HL-60/S4 treated with phorbol 12-myristate 13-acetate at 8.2 ng/mL for 4 days and 3 days (cell line): Measurements from ENCODE around the gene CHURC1.
"Not testable (repeated sequence)": the region's sequence is repeated elsewhere in the genome, so short reads cannot be mapped to it uniquely, and the experiment has no call there.

Source experiments
- in situ Hi-C: fragments of 300-500 bp; cut with MboI; formaldehyde crosslinking; loops from 2 replicates; pipeline ENCODE4 v1.15.0; 2022; ENCODE audit warnings: low sequenced_read_pairs

Gene CHURC1

GRCh38 chr14:64906022-64906421 lies 8.2 kb upstream of the CHURC1 start:
- in situ Hi-C loops, result no loop called here

GRCh38 chr14:64910847-64911495 lies 3.3 kb upstream of the CHURC1 start:
- in situ Hi-C loops, result no loop called here

- in situ Hi-C loops, result no loop called here
Observed at GRCh38 chr14:64912261-64912660, 2.0 kb upstream of the CHURC1 start.

GRCh38 chr14:64913477-64913876 lies 778 bp upstream of the CHURC1 start:
- in situ Hi-C loops, result not testable (repeated sequence)

- in situ Hi-C loops, result no loop called here
Observed at GRCh38 chr14:64915029-64915424, 772 bp downstream of the CHURC1 start.

GRCh38 chr14:64915797-64916196 lies 1.5 kb downstream of the CHURC1 start:
- in situ Hi-C loops, result no loop called here

- in situ Hi-C loops, result no loop called here
Observed at GRCh38 chr14:64918216-64918615, 4.0 kb downstream of the CHURC1 start.

- in situ Hi-C loops, result no loop called here
Observed at GRCh38 chr14:64919215-64919614, 5.0 kb downstream of the CHURC1 start.

GRCh38 chr14:64919618-64920017 lies 5.4 kb downstream of the CHURC1 start:
- in situ Hi-C loops, result no loop called here

GRCh38 chr14:64920465-64920864 lies 6.2 kb downstream of the CHURC1 start:
- in situ Hi-C loops, result no loop called here

GRCh38 chr14:64923015-64923414 lies 8.8 kb downstream of the CHURC1 start:
- in situ Hi-C loops, result no loop called here

GRCh38 chr14:64926398-64926995 lies 12.2 kb downstream of the CHURC1 start:
- in situ Hi-C loops, result no loop called here

- in situ Hi-C loops, result no loop called here
Observed at GRCh38 chr14:64927031-64927430, 12.8 kb downstream of the CHURC1 start.

GRCh38 chr14:64928239-64929013 lies 14.2 kb downstream of the CHURC1 start:
- in situ Hi-C loops, result no loop called here

- in situ Hi-C loops, result no loop called here
Observed at GRCh38 chr14:64929014-64929359, 14.7 kb downstream of the CHURC1 start.

- in situ Hi-C loops, result no loop called here
Observed at GRCh38 chr14:64930085-64930843, 16.0 kb downstream of the CHURC1 start.

- in situ Hi-C loops, result no loop called here
Observed at GRCh38 chr14:64931123-64931522, 16.9 kb downstream of the CHURC1 start.

GRCh38 chr14:64932231-64932630 lies 18.0 kb downstream of the CHURC1 start:
- in situ Hi-C loops, result no loop called here

- in situ Hi-C loops, result no loop called here
Observed at GRCh38 chr14:64934338-64934929, 20.2 kb downstream of the CHURC1 start.

GRCh38 chr14:64935508-64935907 lies 21.3 kb downstream of the CHURC1 start:
- in situ Hi-C loops, result no loop called here

- in situ Hi-C loops, result no loop called here
Observed at GRCh38 chr14:64937171-64937820, 23.0 kb downstream of the CHURC1 start.
